ENCODE measurements around the gene MACROD1.

DNA sequence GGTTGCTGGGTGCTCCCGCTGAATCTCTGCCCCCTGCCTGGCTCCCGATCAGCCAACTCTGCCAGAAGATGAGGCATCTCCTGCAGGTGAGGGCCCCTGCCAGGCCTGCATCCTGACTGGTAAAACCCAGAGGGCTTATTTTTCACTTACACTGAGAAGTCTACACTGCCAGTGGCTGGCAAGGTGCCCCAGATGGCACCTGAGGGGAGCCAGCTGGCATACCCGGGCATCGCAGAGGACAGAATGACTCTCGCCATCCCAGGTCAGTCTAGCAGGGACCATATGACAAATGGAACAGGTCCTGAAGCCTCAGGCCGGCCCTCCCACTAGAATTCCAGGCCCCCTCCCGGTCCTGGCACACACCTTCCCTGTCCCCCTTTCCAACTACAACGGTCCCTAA is 30.9 kb downstream of the MACROD1 start:
- no peak for TF ChIP-seq EP300 (IDR thresholded peaks at IDR 0.05)
- TF ChIP-seq, protein P1, sequence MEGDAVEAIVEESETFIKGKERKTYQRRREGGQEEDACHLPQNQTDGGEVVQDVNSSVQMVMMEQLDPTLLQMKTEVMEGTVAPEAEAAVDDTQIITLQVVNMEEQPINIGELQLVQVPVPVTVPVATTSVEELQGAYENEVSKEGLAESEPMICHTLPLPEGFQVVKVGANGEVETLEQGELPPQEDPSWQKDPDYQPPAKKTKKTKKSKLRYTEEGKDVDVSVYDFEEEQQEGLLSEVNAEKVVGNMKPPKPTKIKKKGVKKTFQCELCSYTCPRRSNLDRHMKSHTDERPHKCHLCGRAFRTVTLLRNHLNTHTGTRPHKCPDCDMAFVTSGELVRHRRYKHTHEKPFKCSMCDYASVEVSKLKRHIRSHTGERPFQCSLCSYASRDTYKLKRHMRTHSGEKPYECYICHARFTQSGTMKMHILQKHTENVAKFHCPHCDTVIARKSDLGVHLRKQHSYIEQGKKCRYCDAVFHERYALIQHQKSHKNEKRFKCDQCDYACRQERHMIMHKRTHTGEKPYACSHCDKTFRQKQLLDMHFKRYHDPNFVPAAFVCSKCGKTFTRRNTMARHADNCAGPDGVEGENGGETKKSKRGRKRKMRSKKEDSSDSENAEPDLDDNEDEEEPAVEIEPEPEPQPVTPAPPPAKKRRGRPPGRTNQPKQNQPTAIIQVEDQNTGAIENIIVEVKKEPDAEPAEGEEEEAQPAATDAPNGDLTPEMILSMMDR (IDR thresholded peaks at IDR 0.05), result no peak
